Measurements from ENCODE around the gene MYH9.

MYH9 gene

GRCh38 chr22:36249160-36249559, 138.6 kb downstream of the MYH9 start:
- 100% methylated on average over 2 of the region's 2 CpGs; no CpG with 5 or more reads in 1 of the 2 experiments for WGBS, 2 experiments (ENCODE audit: insufficient coverage in 2 of 2)
- Histone ChIP-seq H3K36me3 (ENCODE audit: control insufficient read depth, insufficient read depth, low read length) (no peaks in the 10 kb centered on the region), H3K4me1 (ENCODE audit: control insufficient read depth, insufficient read depth, low read length, poor library complexity, severe bottlenecking) (no peaks in the 10 kb centered on the region), H3K4me3 (ENCODE audit: extremely low read depth, insufficient read depth, low read length, poor library complexity, severe bottlenecking) (no peak overlapping the region), H3K27ac (ENCODE audit: low read depth, low read length, severe bottlenecking) (no peak overlapping the region), H3K9me3 (ENCODE audit: control insufficient read depth, low read length) (no peaks in the 10 kb centered on the region)

- no peak overlapping the region for H3K4me3 ChIP-seq (ENCODE audit: extremely low read depth, insufficient read depth, low read length, poor library complexity, severe bottlenecking)
These were observed 139.8 kb downstream of the MYH9 start for GRCh38 chr22:36247955-36248354.

GRCh38 chr22:36246718-36247117, 141.0 kb downstream of the MYH9 start:
- Histone ChIP-seq H3K36me3 (ENCODE audit: control insufficient read depth, insufficient read depth, low read length) (no peaks in the 10 kb centered on the region), H3K4me1 (ENCODE audit: control insufficient read depth, insufficient read depth, low read length, poor library complexity, severe bottlenecking) (no peaks in the 10 kb centered on the region), H3K27ac (ENCODE audit: low read depth, low read length, severe bottlenecking) (no peak overlapping the region), H3K9me3 (ENCODE audit: control insufficient read depth, low read length) (no peaks in the 10 kb centered on the region), H3K4me3 (ENCODE audit: extremely low read depth, insufficient read depth, low read length, poor library complexity, severe bottlenecking) (no peak overlapping the region)
- 84 to 88% methylated on average over 3 of the region's 3 CpGs for WGBS, 2 experiments (ENCODE audit: insufficient coverage in 2 of 2)

More at GRCh38 chr22:36247955-36248354, 139.8 kb downstream of the MYH9 start:
- Histone ChIP-seq H3K9me3 (ENCODE audit: control insufficient read depth, low read length) (no peaks in the 10 kb centered on the region), H3K36me3 (ENCODE audit: control insufficient read depth, insufficient read depth, low read length) (no peaks in the 10 kb centered on the region), H3K4me1 (ENCODE audit: control insufficient read depth, insufficient read depth, low read length, poor library complexity, severe bottlenecking) (no peaks in the 10 kb centered on the region), H3K27ac (ENCODE audit: low read depth, low read length, severe bottlenecking) (no peak overlapping the region)
- 79 to 100% methylated on average over 1 to 4 of the region's 5 CpGs for WGBS, 2 experiments (ENCODE audit: insufficient coverage in 2 of 2)

- Histone ChIP-seq H3K27ac (ENCODE audit: low read depth, low read length, severe bottlenecking) (no peak overlapping the region), H3K9me3 (ENCODE audit: control insufficient read depth, low read length) (no peaks in the 10 kb centered on the region), H3K36me3 (ENCODE audit: control insufficient read depth, insufficient read depth, low read length) (no peaks in the 10 kb centered on the region), H3K4me3 (ENCODE audit: extremely low read depth, insufficient read depth, low read length, poor library complexity, severe bottlenecking) (no peak overlapping the region), H3K4me1 (ENCODE audit: control insufficient read depth, insufficient read depth, low read length, poor library complexity, severe bottlenecking) (no peaks in the 10 kb centered on the region)
- WGBS, 2 experiments (ENCODE audit: insufficient coverage in 2 of 2): 82 to 90% methylated on average over 2 of the region's 4 CpGs
These were observed 141.9 kb downstream of the MYH9 start for GRCh38 chr22:36245805-36246356.

- WGBS, 2 experiments (ENCODE audit: insufficient coverage in 2 of 2): 90 to 92% methylated on average over 4 to 5 of the region's 5 CpGs
- Histone ChIP-seq H3K36me3 (ENCODE audit: control insufficient read depth, insufficient read depth, low read length) (no peaks in the 10 kb centered on the region), H3K9me3 (ENCODE audit: control insufficient read depth, low read length) (no peaks in the 10 kb centered on the region), H3K4me1 (ENCODE audit: control insufficient read depth, insufficient read depth, low read length, poor library complexity, severe bottlenecking) (peaks cover 3% of the 10 kb centered on the region), H3K27ac (ENCODE audit: low read depth, low read length, severe bottlenecking) (no peak overlapping the region), H3K4me3 (ENCODE audit: extremely low read depth, insufficient read depth, low read length, poor library complexity, severe bottlenecking) (no peak overlapping the region)
These were observed 143.0 kb downstream of the MYH9 start for GRCh38 chr22:36244522-36245391.

- peaks cover 7% of the 10 kb centered on the region for H3K4me1 ChIP-seq (ENCODE audit: control insufficient read depth, insufficient read depth, low read length, poor library complexity, severe bottlenecking)
- no peaks in the 10 kb centered on the region for H3K36me3 ChIP-seq (ENCODE audit: control insufficient read depth, insufficient read depth, low read length)
- H3K27ac ChIP-seq (ENCODE audit: low read depth, low read length, severe bottlenecking): no peak overlapping the region
- WGBS, 2 experiments (ENCODE audit: insufficient coverage in 2 of 2): 85 to 89% methylated on average over 5 of the region's 5 CpGs
- no peak overlapping the region for H3K4me3 ChIP-seq (ENCODE audit: extremely low read depth, insufficient read depth, low read length, poor library complexity, severe bottlenecking)
- H3K9me3 ChIP-seq (ENCODE audit: control insufficient read depth, low read length): no peaks in the 10 kb centered on the region
These were observed 143.8 kb downstream of the MYH9 start for GRCh38 chr22:36243986-36244385.

- WGBS, 2 experiments (ENCODE audit: insufficient coverage in 2 of 2): 6 to 20% methylated on average over 10 to 12 of the region's 13 CpGs
- H3K9me3 ChIP-seq (ENCODE audit: control insufficient read depth, low read length): no peaks in the 10 kb centered on the region
- H3K36me3 ChIP-seq (ENCODE audit: control insufficient read depth, insufficient read depth, low read length): no peaks in the 10 kb centered on the region
- H3K4me1 ChIP-seq (ENCODE audit: control insufficient read depth, insufficient read depth, low read length, poor library complexity, severe bottlenecking): peaks cover 9% of the 10 kb centered on the region
- H3K27ac ChIP-seq (ENCODE audit: low read depth, low read length, severe bottlenecking): peak within 1 kb of the TSS; percentile 29
- H3K4me3 ChIP-seq (ENCODE audit: extremely low read depth, insufficient read depth, low read length, poor library complexity, severe bottlenecking): peak within 1 kb of the TSS; percentile 28
These were observed 148.2 kb downstream of the MYH9 start, which contains the start of gene APOL2 for GRCh38 chr22:36239401-36240171. APOL2 (minus strand) TSS chr22:36239527; CDS start chr22:36233162, 6,365 bp downstream.

GRCh38 chr22:36239150-36239400, 148.7 kb downstream of the MYH9 start:
- Histone ChIP-seq H3K9me3 (ENCODE audit: control insufficient read depth, low read length) (no peaks in the 10 kb centered on the region), H3K4me3 (ENCODE audit: extremely low read depth, insufficient read depth, low read length, poor library complexity, severe bottlenecking) (peak overlapping the region; percentile 28), H3K27ac (ENCODE audit: low read depth, low read length, severe bottlenecking) (peak overlapping the region; percentile 29), H3K36me3 (ENCODE audit: control insufficient read depth, insufficient read depth, low read length) (no peaks in the 10 kb centered on the region), H3K4me1 (ENCODE audit: control insufficient read depth, insufficient read depth, low read length, poor library complexity, severe bottlenecking) (peaks cover 9% of the 10 kb centered on the region)
- WGBS, 2 experiments (ENCODE audit: insufficient coverage in 2 of 2): 54 to 62% methylated on average over 3 of the region's 4 CpGs

GRCh38 chr22:36238373-36239149, 149.2 kb downstream of the MYH9 start:
- Histone ChIP-seq H3K36me3 (ENCODE audit: control insufficient read depth, insufficient read depth, low read length) (no peaks in the 10 kb centered on the region), H3K27ac (ENCODE audit: low read depth, low read length, severe bottlenecking) (peak overlapping the region; percentile 29), H3K4me1 (ENCODE audit: control insufficient read depth, insufficient read depth, low read length, poor library complexity, severe bottlenecking) (peaks cover 9% of the 10 kb centered on the region), H3K4me3 (ENCODE audit: extremely low read depth, insufficient read depth, low read length, poor library complexity, severe bottlenecking) (peak overlapping the region; percentile 28), H3K9me3 (ENCODE audit: control insufficient read depth, low read length) (no peaks in the 10 kb centered on the region)
- 81 to 95% methylated on average over 4 to 5 of the region's 5 CpGs for WGBS, 2 experiments (ENCODE audit: insufficient coverage in 2 of 2)

Measured in mesodermal cell (in vitro differentiated cells).